ENCODE results near the gene ENTHD1.
A peak's percentile ranks its signal among the peaks of the same experiment; 100 is the strongest.

ENTHD1 gene, protein sequence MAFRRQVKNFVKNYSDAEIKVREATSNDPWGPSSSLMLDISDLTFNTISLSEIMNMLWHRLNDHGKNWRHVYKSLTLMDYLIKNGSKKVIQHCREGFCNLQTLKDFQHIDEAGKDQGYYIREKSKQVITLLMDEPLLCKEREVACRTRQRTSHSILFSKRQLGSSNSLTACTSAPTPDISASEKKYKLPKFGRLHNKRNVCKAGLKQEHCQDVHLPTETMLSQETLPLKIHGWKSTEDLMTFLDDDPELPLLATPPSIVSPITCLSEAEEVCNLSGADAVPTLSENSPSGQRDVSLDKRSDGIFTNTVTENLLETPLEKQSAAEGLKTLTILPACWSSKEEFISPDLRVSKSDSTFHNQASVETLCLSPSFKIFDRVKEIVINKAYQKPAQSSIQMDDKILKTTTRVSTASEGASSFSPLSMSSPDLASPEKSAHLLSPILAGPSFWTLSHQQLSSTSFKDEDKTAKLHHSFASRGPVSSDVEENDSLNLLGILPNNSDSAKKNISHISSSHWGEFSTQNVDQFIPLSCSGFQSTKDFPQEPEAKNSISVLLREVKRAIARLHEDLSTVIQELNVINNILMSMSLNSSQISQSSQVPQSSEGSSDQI

DNA sequence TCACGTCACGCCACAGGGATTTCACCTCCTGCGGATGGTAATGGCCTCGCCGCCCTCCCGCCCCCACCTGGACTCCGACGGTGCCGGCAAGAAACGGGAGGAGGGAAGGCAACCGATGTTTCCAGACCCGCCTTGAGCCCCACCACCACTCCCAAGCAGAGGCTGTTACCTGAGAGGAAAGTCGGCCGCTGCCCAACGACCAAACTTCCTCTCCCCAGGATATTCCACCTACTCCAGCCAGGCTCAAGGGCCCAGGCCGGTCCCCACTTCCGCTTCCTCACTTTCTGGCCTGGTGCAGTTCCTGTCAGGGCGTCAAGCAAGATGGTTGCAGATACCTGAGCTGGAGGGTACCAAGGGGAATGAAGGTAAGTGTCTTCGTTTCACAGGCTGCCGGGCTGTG is at the start of gene ENTHD1:
Gene ENTHD1, minus strand, starts transcription at position 235 of the 400 bp plus-strand sequence. CDS start 6,012 bp downstream, outside the sequence.
- DNase-seq, result no peak

DNA sequence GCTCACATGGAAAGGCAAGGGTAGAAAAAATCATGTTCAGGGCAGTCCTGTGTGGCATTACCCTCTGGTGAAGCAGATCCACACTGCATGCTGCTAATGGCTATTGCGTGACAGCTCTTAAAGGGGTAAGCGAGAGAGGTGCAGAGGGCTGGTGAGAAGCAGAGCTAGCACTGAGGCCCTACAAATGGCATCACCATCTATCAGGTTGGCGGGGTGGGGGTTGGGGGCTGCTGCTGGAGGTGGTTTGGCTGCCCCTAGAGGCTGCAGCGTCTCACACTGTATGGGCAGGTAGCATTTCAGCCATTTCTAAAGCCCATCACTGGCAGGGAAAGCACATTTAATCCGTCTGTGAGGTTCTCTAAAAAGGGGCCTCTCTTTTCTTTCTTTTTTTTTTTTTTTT is 49.8 kb upstream of the ENTHD1 start:
- peak in 1 of 2 donors; percentile 43 for DNase-seq

DNA sequence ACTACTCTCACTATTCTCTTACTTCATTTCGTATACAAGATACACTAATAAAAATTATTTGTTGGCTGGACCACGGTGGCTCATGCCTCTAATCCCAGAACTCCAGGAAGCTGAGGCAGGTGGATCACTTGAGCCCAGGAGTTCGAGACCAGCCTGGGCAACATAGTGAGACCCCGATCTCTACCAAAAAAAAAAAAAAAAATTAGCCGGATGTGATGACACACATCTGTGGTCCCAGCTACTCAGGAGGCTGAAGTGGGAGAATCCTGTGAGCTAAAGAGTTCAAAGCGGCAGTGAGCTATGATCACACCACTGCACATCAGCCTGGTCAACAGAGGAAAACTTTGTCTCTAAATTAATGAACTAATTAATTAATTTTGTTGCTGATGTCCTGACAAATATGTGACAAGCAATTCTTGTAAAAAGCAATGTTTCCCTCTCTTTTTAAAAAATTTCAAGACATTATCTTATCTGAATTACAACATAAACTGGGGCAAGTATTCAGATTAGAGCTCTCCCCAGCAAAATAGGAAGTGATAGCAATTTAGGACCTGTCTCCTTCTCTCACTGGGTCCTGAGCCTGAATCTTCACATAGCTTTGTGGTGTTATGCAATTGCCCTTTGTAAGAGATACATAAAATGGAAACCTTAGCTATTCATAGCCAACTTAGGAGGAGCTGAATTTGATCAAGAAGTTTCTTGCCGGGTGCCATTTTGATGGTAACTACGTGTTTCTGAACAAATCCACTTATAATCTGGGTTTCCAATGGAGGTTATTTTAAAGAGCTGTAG is 49.1 kb upstream of the ENTHD1 start:
- no peak for DNase-seq

DNA sequence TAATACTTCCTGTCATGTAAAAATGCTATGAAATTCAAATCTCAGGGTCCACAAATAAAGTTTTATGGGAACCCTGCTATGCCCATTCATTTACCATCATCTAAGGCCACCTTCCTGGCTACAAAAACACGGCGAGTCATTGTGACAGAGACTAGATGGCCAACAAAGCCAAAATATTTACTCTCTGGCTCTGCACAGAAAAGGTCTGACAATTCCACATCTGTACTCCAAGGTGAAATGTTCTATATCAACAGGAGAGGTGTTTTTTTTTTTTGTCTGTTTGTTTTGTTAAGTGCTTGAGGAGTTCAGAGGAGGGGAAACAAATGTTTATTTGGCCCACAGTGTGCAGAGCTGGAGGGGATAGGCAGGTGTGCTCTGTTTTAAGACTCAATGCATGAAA is 48.0 kb upstream of the ENTHD1 start:
- no peak for DNase-seq

DNA sequence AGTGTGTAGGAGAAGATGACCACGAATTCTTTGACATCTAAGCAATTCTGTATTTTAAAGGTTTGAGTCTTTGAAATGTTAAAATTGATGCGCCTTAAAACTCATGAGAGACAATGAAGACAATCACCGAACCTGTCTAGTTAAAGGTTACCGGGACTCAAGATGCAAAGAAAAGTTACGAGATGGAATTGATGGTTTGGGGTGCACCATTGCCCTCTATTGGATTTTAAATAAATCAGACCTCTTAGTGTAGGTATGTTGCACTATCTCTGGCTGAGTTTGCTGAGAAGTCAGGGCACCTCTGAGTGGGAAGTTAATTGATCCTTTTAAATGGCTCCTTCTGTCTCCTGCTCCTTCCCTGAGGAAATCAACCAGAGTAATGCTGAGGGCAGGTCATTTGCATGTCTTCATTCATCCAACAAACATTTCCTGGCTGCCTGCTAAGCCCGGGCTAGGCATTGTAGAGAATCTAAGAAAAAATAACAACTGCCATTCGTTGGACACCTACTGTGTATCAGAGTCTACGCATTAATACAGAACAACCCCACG is 47.3 kb upstream of the ENTHD1 start:
- peak in 1 of 2 donors; percentile 79 for DNase-seq

DNA sequence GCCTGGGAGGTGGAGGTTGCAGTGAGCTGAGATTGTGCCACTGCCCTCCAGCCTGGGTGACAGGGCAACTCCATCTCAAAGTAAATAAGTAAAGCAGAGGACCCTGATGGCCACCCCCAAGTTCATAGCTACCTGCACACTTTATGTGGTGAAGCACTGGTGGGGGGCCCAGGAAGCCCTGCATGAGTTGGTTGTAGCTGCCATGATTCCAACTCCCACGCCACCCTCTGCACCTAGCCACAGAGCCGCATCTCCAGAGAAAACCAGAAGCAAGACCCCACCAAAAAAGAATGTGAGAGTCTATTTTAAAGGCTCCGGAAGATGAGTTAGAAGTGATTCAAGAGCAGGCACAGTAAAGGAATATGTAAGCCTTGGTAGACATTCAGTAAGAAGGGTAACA is 46.3 kb upstream of the ENTHD1 start:
- DNase-seq, result no peak

DNA sequence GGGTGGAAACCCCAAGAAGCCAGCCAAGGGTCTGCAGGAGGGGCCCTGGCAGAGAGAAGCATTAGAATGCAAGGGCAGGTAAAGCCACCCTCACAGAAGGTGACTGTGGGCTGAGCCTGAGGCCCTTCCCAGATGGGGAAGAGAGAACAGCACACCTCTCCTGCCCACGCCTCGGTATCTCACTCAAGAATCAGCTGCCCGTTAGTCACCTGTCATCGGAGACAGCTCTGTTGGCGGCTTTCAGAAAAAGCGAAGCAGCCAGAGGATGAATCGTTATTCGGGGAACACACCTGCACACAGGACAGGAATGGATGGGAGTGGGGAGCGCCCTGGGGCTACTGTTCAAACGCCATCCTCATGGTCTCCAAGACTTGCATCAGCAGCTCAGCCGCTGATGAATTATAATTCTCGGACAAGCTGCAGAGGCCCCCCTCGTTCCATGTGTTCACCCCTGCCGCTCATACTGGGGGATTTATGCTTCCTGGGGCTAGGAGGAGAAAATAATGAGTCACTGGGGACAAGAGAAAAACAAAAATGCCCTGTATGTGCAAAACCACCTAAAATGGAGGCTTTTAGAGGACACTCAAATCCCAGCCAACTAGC is 45.0 kb upstream of the ENTHD1 start:
- DNase-seq, result no peak

DNA sequence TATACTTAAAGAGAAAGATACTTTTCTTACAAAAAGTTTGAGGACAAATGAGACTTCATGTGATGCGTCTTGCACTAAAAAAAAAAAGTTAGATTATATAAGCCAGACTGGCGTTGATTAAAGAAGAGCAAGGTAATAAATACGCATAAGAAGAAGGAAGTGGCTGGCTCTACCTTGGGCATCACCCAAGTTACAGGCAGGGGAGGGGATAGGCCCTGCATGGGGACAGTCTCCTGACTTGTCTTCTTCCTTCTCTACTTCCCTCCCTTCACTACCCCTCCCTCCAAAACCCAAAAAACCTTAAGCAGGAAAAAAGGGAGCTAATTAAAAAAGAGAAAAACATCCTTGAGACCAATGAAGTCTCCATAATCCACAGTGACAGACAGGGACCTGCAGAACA is 44.3 kb upstream of the ENTHD1 start:
- peak; percentile 39 to 47 for DNase-seq

DNA sequence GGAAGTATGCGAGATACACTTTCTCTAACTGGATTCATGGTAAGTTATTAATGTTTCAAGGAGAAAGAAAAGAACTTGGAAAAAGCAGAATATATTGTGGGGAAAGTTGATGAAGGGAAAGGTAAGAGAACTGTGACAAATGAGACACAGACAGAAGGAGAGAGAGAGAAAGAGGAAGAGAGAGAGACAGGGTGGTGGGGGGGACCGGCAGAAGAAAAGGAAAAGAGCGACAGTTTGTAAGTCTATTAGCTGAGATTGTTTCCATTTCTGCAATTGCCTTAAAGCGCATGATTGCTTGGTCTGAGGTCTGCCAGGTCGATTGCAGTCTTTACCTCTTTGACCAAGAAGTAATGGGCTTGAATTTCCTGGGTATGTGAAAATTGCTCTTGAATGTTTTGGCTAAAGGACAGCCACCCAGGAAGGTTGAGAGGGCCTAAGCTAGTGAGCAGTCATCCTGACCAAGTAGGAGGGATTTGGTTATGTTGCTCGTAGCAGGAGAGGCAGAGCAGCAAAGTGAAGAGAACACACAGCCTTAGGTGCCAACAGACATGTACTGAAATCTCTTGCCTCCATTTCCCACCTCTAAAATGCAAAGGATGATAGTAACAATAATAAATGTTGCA is 43.1 kb upstream of the ENTHD1 start:
- no peak for DNase-seq

DNA sequence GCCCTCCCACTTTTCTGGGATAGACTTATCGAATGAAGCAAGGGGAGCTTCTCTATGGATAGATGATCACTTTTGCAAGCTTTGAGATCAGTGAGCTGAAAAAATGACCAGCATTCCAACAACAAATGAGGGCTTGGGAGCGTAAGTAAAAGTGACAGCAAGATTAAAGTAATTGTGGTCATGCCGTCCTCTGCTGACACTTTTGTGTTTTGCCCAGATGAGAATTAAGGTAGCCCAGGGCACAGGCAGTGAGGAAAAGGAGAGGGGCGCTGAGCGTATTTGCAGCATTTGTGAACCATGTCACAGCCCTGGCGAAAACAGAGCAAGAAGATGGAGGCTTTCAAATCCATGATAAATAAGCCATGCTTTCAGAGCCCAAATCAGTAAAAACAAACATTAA is 42.1 kb upstream of the ENTHD1 start:
- no peak for DNase-seq

DNA sequence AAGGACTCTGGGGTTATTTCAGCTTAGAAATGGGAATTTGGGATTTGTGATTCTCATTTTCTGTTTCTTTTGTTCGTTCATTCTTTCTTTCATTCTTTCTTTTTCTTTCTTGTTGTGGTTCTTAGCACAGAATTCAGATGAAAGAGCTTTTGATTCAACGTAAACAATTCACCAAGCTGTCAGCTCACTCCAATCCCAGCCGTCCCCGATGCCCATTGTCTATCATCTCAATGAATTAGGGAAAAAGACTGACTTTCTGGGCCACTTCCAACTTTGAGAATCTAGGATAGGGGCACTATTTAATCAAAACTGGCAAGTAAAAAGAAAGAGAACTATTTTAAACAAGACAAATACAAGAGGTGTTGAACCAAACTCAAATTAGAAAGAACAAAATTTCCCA is 41.6 kb upstream of the ENTHD1 start:
- DNase-seq, result no peak

DNA sequence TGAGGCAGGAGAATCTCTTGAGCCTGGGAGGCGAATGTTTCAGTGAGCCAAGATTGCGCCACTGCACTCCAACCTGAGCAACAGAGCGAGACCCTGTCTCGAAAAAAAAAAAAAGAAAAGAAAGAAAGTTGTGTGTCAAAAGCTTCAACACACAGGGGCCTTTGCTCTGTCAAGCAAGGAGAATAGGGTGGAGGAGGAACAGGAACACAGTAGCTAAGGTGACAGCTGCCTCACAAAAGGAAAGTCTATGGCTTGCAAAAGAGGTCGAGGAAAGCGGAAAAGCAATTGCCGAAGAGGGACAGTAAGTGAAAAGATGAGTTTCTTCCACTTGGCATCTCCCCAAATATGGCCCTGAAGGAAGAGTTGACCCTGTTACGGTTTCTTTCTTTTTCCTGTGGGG is 40.2 kb upstream of the ENTHD1 start:
- DNase-seq, result no peak

DNA sequence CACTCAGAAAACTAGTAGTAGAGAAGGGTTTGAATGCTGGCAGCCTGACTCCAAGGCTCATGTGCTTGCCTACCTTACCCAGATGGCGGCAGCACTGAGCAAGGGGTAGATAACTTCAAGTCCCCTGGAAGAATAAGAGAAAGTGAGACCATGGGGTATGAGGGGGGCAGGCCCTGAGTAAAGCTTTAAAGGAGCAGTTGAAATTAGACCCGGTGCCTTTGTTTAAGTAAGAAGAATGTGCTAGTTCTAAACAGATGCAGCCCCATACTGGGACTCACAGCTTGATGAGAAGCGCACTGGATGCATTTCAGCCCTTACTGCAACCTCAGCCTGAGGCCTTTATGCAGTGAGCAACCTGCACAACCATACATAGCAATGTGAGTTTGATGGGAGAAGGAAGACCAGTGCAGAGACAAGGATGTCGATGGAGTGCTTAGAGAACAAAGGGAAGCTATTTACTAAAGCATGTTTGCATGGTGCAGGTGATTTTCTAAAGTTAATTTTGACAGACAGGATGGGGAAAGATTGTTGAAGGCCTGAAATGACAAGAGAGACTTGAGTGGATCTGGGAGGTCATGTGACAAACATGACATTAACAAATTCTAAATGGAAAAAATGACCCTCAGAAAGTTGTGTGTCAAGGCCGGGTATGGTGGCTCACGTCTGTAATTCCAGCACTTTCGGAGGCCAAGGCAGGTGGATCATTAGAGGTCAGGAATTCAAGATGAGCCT is 39.5 kb upstream of the ENTHD1 start:
- DNase-seq, result peak; percentile 65 to 72

DNA sequence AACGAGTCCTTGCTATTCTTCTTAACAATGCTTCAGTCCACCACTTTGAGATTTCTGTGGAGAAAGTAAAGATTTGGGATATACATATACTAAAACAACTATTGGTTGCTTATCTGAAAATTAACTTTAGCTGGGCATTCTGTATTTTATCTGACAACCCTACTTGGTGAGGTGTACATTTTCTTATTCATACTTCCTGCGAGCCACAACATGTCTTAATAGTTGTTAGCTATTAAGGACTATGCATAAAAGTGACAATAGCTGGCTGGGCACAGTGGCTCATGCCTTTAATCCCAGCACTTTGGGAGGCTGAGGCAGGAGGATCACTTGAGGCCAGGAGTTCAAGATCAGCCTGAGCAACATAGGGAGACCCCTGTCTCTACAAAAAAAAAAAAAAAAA is 38.6 kb upstream of the ENTHD1 start:
- DNase-seq, result no peak

DNA sequence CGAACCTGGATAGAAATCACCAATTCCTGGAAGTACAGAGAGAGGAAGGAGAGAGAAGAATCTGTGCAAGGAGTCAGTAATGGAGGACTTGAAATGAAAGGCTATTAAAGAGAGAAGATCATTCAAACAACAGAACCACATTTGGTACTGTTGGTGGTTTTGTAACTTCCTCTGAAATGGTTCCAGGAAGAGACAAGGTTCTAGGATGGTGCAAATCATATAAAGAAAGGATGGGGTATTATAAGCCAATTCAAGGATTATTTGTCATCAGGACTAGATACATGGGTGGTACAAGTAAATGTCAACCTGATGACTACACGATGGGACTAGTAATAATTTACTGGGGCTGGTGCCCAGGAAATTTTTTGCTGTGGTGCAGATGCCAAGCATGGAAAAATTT is 37.7 kb upstream of the ENTHD1 start:
- DNase-seq, result no peak

DNA sequence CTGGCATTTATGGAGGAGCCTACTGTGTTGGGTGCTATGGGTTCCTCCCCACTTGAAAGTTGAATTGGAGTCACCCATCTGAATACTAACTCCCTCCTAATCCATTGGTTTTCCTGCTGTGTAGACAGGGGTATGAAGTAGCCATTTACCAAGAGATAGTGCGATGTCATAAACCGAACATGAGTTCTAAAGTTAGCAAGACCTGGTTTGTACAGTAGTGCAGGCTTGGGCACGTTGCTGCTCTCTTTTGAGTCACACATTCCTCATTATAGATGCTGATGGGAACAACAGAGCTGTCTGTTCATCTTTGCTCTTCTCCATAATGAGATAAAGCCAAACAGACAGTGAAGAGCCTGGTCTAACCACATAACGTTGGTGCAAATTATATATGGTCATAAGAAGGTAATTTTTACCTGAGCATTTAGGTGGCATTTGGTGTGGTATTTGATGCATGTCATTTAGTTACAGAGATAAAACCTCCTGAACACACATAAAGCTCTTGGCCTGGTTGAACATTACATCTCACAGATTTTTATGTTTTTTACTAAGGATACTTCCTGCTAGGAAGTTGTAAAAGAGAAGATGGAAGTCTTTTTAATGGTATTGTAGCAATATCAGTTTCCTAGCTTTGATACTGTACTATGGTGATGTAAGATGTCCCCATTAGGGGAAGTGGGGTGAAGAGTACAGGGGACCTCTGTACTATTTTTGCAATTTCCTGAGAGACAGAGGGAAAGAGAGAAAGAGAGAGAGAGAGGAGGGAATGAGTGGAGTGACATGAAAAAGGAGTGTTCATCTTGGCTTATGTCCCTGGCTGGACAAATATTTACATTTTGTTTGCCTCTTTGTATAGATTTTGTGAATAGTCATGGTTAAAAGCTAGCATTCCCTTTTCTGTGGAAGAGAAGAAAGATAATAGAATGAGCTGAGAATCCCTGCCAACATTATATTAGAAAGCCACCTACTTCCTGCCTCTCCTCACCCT is 35.3 kb upstream of the ENTHD1 start:
- no peak for DNase-seq

DNA sequence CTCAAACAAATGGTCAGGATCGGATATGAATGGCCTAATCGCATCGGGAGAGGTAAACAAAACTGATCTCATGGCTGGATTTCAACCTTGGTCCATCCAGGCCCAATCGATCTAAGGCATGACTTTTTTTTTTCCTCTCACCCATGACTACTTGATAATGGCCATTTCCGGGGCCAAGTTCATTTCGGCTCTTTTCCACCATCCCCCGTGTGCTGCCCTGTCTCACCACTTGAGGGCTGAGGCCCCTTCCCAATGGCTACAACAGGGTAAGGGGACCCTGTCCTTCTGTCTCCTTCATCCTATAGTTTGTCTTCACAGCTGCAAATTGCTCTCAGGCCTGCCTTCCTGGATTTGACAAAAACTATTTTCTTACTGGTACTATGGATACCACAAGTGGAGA is 34.0 kb upstream of the ENTHD1 start:
- DNase-seq, result no peak

DNA sequence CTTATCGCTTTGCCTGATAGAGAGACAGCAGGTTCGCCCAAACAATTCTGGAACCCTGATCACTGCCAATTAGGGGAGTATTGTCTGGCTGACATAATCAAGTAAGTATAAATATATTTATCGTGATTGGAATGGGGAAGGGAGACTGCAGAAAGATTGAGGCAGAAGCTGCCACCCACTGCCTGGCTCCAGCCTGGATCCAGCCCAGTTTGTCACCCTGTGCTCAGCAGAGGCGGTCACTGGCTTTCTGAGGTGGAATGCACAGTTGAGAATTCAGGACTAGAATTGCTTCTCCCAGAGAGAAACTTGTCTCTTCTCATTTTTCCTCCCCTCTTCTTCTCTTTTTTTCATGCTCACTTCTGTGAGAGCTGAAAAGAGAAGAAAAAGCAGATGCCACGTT is 33.2 kb upstream of the ENTHD1 start:
- no peak for DNase-seq

DNA sequence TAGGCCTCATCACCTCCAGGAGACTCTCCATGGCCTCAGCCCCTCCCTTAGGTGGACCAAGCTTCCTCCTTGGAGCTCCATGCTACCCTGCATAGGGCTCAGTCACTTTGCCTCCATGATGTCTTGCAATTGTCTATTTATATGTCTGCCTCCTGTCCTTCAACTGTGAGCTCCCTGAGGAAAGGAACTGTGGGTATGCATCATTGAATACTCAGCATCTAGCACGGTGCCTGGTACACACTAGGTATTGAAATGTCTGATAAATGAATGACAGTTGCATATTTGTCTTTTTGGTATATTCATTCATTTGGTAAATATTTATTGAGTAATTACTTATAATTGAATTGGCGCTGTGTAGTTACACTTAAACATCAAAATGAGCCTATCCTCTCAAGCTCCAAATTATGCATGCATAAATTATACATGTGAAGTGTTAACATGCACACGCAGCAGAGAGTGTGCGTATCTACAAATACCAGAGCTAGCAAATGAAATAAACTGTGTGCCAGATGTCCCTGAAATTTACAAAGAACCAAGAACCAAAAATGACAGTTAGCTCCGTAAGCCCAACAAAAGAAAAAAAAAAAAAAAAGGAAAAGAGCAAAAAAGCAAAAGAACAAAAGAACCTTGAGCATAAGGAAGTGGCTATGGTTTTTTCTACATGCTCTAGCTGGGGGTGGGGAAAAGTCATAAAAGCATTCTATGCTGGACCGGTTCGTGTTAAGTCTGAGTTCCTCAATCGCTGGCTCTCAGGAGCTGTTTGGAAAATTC is 32.5 kb upstream of the ENTHD1 start:
- peak in 1 of 2 donors; percentile 51 for DNase-seq

DNA sequence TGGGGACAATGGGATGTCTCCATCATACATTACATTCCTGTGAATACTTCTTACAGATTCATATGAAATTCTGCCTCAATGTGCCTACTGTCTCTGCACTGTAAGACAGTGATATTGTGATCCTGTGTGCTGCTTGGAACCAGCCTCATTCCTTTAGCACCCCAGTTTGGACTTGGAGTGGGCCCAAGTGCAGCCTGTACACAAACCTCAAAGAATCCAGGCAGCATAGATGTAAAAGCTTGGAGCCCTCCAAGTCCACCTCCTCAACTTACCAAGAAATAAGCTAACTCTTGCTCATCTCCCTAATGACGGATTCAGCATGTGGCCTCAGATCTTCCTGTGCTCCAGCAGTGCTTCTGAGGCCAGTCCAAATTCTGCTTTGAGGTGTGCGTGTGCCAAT is 31.7 kb upstream of the ENTHD1 start:
- no peak for DNase-seq

Data from CD4-positive, alpha-beta T cell treated with Interleukin-4 for 1 hour (primary cell).